ENCODE data around the gene MYORG. TPM values are rescaled to one million over a fixed set of nuclear protein-coding genes. Genes with fewer than 3 reads are reported as not detected.

Gene MYORG
- polyA plus RNA-seq, 1 experiment = 0.22 TPM

DNA sequence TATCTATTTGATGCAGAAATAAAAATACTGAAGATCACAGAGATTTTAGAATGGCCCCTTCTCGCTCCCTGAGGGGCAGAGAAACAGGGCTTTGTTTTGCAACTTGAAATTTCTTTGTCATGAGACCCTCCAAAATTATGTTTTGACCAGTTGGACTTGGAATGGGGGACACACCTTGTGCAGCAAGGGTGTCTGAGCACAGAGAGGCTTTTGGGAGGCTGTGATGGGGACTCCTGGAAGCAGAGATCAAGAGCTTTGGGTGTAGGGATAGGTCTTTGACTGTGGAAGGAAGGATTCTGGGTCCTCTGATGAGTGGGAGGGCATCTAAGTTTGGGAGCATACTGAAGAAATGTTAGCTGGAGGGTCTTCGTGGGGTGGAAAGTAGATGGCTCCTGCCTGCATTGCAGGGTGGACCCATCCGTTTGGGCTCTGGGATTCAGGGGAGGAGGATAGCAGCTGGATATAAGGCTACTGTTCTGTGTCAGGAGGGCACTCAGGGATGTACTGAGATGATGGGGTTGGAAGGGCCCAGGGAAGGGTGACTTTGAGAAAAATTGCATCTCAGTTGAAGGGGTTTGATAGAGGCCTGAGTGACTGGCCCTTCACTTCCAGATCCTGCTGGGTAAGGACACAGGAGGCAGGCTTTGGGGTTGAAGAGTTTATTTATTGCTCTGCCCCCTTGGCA is 1.8 kb upstream of the MYORG start:
- ChIA-PET CTCF (interaction anchor here (0.6 to 6.6 kb wide), 21 partner anchors 8 to 403 kb away, joined by 3 to 59 read pairs (median 4); partner anchors contain the start of gene CNTFR), POLR2A (interaction anchor here (0.5 kb wide), 1 partner anchor 165 kb away, joined by 6 read pairs; no protein-coding TSS in a partner anchor)
- Histone ChIP-seq H3K4me3 (ENCODE audit: low read depth, low read length) (no peak overlapping the region), H3K27me3 (ENCODE audit: control insufficient read depth, insufficient read depth, low read length) (peaks cover 4% of the 10 kb centered on the region), H3K36me3 (ENCODE audit: control insufficient read depth, insufficient read depth, low read length) (no peaks in the 10 kb centered on the region)
- TF ChIP-seq, protein P1, sequence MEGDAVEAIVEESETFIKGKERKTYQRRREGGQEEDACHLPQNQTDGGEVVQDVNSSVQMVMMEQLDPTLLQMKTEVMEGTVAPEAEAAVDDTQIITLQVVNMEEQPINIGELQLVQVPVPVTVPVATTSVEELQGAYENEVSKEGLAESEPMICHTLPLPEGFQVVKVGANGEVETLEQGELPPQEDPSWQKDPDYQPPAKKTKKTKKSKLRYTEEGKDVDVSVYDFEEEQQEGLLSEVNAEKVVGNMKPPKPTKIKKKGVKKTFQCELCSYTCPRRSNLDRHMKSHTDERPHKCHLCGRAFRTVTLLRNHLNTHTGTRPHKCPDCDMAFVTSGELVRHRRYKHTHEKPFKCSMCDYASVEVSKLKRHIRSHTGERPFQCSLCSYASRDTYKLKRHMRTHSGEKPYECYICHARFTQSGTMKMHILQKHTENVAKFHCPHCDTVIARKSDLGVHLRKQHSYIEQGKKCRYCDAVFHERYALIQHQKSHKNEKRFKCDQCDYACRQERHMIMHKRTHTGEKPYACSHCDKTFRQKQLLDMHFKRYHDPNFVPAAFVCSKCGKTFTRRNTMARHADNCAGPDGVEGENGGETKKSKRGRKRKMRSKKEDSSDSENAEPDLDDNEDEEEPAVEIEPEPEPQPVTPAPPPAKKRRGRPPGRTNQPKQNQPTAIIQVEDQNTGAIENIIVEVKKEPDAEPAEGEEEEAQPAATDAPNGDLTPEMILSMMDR (IDR thresholded peaks at IDR 0.05; ENCODE audit: insufficient read depth, low read depth, low read length) = no peak
- DNase-seq (ENCODE audit: low read depth) = no peak

DNA sequence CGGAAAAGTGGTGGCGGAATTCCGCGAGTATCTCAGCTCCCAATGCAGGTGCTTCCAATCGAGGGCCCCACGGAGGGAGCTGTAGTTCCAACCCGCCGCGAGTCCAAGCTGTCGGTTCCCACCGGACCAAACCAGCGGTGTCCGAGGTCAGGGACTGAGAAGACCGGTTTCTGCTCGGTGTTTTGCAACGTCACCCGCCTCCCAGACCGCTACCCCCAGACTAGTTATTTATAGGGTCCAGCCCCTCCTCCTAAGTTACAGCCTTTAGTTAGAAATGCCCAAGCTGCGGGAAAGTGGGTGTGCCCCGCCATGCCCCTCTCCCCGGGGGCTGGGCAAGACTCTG is 677 bp upstream of the MYORG start:
- peak overlapping the region; percentile 57 for H3K4me3 ChIP-seq (ENCODE audit: low read depth, low read length)
- CTCF ChIA-PET = interaction anchor here (0.7 to 6.6 kb wide), 11 partner anchors 27 to 303 kb away, joined by 3 to 59 read pairs (median 3); no protein-coding TSS in a partner anchor
- peaks cover 6% of the 10 kb centered on the region for H3K27me3 ChIP-seq (ENCODE audit: control insufficient read depth, insufficient read depth, low read length)
- no peak for DNase-seq (ENCODE audit: low read depth)
- H3K36me3 ChIP-seq (ENCODE audit: control insufficient read depth, insufficient read depth, low read length) = no peaks in the 10 kb centered on the region
- POLR2A ChIA-PET = no interaction called here
- TF ChIP-seq, protein P1 (IDR thresholded peaks at IDR 0.05; ENCODE audit: insufficient read depth, low read depth, low read length) = no peak

GRCh38 chr9:34375901-34376595 is 650 bp downstream of the MYORG start:
- H3K4me3 ChIP-seq (ENCODE audit: low read depth, low read length) = peak overlapping the region; percentile 57
- TF ChIP-seq, protein P1 (IDR thresholded peaks at IDR 0.05; ENCODE audit: insufficient read depth, low read depth, low read length) = no peak
- no peaks in the 10 kb centered on the region for H3K36me3 ChIP-seq (ENCODE audit: control insufficient read depth, insufficient read depth, low read length)
- ChIA-PET CTCF (interaction anchor here (6.1 to 6.6 kb wide), 3 partner anchors 28 to 121 kb away, joined by 28 to 59 read pairs (median 53); no protein-coding TSS in a partner anchor), POLR2A (interaction anchor here (0.5 kb wide), 1 partner anchor 163 kb away, joined by 5 read pairs; no protein-coding TSS in a partner anchor)
- peaks cover 14% of the 10 kb centered on the region for H3K27me3 ChIP-seq (ENCODE audit: control insufficient read depth, insufficient read depth, low read length)
- no peak for DNase-seq (ENCODE audit: low read depth)

DNA sequence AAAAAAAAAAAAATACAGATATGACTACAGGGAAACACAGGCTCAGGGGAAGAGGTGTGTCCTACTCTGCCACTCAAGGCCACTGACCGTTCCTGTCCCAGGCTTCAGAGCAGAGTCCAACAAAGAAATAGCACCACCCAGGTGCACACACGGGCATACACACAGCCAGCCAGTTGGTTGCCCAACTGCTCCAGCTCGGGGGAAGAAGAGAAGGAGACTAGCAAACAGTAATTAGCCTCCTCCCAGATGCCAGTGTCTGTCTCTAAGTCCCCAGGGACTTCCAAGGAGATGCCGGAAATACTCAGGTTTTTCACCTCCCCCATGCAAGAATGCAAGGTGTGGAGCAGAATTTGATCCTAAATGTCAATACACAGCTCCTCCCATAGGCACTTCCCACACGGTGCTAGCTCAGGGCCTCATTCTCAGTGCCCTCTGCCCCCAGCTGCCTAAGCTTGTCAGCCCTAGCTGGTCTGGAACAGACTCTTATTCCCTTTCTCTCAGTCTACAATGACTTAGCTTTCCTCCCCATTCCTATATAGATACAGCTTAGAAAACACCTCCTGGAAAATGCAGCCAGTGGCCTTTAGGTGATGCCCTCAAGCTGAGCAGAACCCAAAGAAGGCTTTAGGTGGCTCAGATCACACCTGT is 1.7 kb downstream of the MYORG start:
- ChIA-PET POLR2A (interaction anchor here (0.6 kb wide), 1 partner anchor 269 kb away, joined by 3 read pairs; no protein-coding TSS in a partner anchor), CTCF (interaction anchor here (6.5 to 6.6 kb wide), 2 partner anchors 29 to 120 kb away, joined by 28 to 53 read pairs; no protein-coding TSS in a partner anchor)
- Histone ChIP-seq H3K4me3 (ENCODE audit: low read depth, low read length) (no peak overlapping the region), H3K27me3 (ENCODE audit: control insufficient read depth, insufficient read depth, low read length) (peaks cover 18% of the 10 kb centered on the region), H3K36me3 (ENCODE audit: control insufficient read depth, insufficient read depth, low read length) (no peaks in the 10 kb centered on the region)
- TF ChIP-seq, protein P1 (IDR thresholded peaks at IDR 0.05; ENCODE audit: insufficient read depth, low read depth, low read length) = no peak
- DNase-seq (ENCODE audit: low read depth) = no peak
